A673 (cell line): ENCODE measurements around the gene CHSY3. TPM values are rescaled to one million over a fixed set of nuclear protein-coding genes. Genes with fewer than 3 reads are reported as not detected.

Source experiments
- BruUV-seq: library from RNA; stranded (reverse); fragments of 400-500 nt; replicated peaks from 2 replicates; lab custom pipeline; 2021; lab: Mats Ljungman, UMichigan
- CTCF ChIA-PET: fragments of 300-600 bp; sonication (Branson Sonifier 250); formaldehyde crosslinking; loops from one replicate; lab custom pipeline; 2022; ENCODE audit warnings: antibody characterized with exemption; lab: Charles Lee
- POLR2A ChIA-PET: fragments of 300-600 bp; sonication (Branson Sonifier 250); formaldehyde crosslinking; loops from one replicate; lab custom pipeline; 2022; ENCODE audit warnings: antibody characterized with exemption; ENCODE audit not compliant: low non-redundant PET; lab: Charles Lee
- DNase-seq: peaks from one replicate; pipeline ENCODE4 v3.0.0-alpha.2; 2015; ENCODE audit warnings: low spot score
- H3K27ac ChIP-seq: fragments of 200-600 bp; sonication (generic); 2 replicates; pipeline ENCODE4 v1.5.1; 2016; ENCODE audit warnings: mixed run types, low read depth, mild to moderate bottlenecking, mixed read lengths, antibody characterized with exemption, low read length; ENCODE audit not compliant: poor library complexity, severe bottlenecking
- H3K27me3 ChIP-seq: fragments of 200-600 bp; sonication (generic); replicated peaks from 2 replicates; pipeline ENCODE4 v1.6.1; 2017; ENCODE audit warnings: mixed run types, low read depth, mild to moderate bottlenecking, mixed read lengths, antibody characterized with exemption, low read length; ENCODE audit not compliant: insufficient read depth, poor library complexity
- H3K36me3 ChIP-seq: fragments of 200-600 bp; sonication (generic); 2 replicates; pipeline ENCODE4 v1.6.1; 2016; ENCODE audit warnings: mixed run types, mild to moderate bottlenecking, mixed read lengths, antibody characterized with exemption, low read length; ENCODE audit not compliant: insufficient read depth, poor library complexity, severe bottlenecking
- H3K4me1 ChIP-seq: fragments of 200-600 bp; sonication (generic); 2 replicates; pipeline ENCODE4 v1.6.1; 2017; ENCODE audit warnings: mixed run types, mild to moderate bottlenecking, mixed read lengths, antibody characterized with exemption, low read length; ENCODE audit not compliant: insufficient read depth, poor library complexity, severe bottlenecking
- H3K4me3 ChIP-seq: fragments of 200-600 bp; sonication (generic); 2 replicates; pipeline ENCODE4 v1.5.1; 2016; ENCODE audit warnings: low read depth, mixed run types, mild to moderate bottlenecking, mixed read lengths, low read length; ENCODE audit not compliant: poor library complexity, severe bottlenecking
- H3K9me3 ChIP-seq: fragments of 200-600 bp; sonication (generic); 2 replicates; pipeline ENCODE4 v1.6.1; 2016; ENCODE audit warnings: mixed run types, low read depth, mild to moderate bottlenecking, mixed read lengths, antibody characterized with exemption, low read length; ENCODE audit not compliant: poor library complexity, severe bottlenecking
- CTCF ChIP-seq: fragments of 300-800, 200-600 bp; sonication (generic); conservative IDR thresholded peaks from 2 replicates; pipeline ENCODE4 v1.5.1; 2017; ENCODE audit warnings: low read depth, mild to moderate bottlenecking, antibody characterized with exemption, low read length, moderate library complexity, mixed read lengths
- EZH2 ChIP-seq: fragments of 200-600 bp; sonication (generic); IDR thresholded peaks from 2 replicates; pipeline ENCODE4 v1.6.1; 2017; ENCODE audit warnings: borderline replicate concordance, low read depth, mild to moderate bottlenecking, mixed read lengths, antibody characterized with exemption, low read length; ENCODE audit not compliant: poor library complexity, severe bottlenecking
- intact Hi-C: fragments of 100-400 bp; cut with micrococcal nuclease; formaldehyde crosslinking; loops from one replicate; pipeline ENCODE4 v1.10.0; 2022; ENCODE audit not compliant: unreplicated experiment
- total RNA-seq: library from RNA; stranded (reverse); gene quantifications from 2 replicates; pipeline ENCODE4 v1.2.3, GENCODE V29; 2021

CHSY3 gene
- total RNA-seq, 1 experiment from 2014 or later = not detected

GRCh38 chr5:130090569-130091270, 186.5 kb downstream of the CHSY3 start:
- no peaks in the 10 kb centered on the region for H3K36me3 ChIP-seq
- H3K4me3 ChIP-seq = no peak overlapping the region
- ChIA-PET POLR2A (no interaction called here), CTCF (interaction anchor here (0.7 kb wide), 1 partner anchor 963 kb away, joined by 4 read pairs; no protein-coding TSS in a partner anchor)
- no peaks in the 10 kb centered on the region for H3K9me3 ChIP-seq
- BruUV-seq = no TSS peak
- intact Hi-C loops = no loop called here
- no peak for DNase-seq
- no peak overlapping the region for H3K27ac ChIP-seq
- no peaks in the 10 kb centered on the region for H3K4me1 ChIP-seq
- H3K27me3 ChIP-seq = no peaks in the 10 kb centered on the region
- TF ChIP-seq EZH2 = no peak
- TF ChIP-seq CTCF = no peak

GRCh38 chr5:130092991-130093390, 188.7 kb downstream of the CHSY3 start:
- no peak for TF ChIP-seq EZH2
- no peak for TF ChIP-seq CTCF
- no peaks in the 10 kb centered on the region for H3K9me3 ChIP-seq
- H3K4me1 ChIP-seq = no peaks in the 10 kb centered on the region
- intact Hi-C loops = no loop called here
- no TSS peak for BruUV-seq
- H3K27me3 ChIP-seq = peaks cover 3% of the 10 kb centered on the region
- H3K36me3 ChIP-seq = no peaks in the 10 kb centered on the region
- no peak overlapping the region for H3K27ac ChIP-seq
- ChIA-PET POLR2A (no interaction called here), CTCF (no interaction called here)
- no peak for DNase-seq
- H3K4me3 ChIP-seq = no peak overlapping the region

- Histone ChIP-seq H3K4me3 (no peak overlapping the region), H3K9me3 (no peaks in the 10 kb centered on the region), H3K4me1 (no peaks in the 10 kb centered on the region), H3K36me3 (no peaks in the 10 kb centered on the region), H3K27me3 (peaks cover 3% of the 10 kb centered on the region), H3K27ac (no peak overlapping the region)
- ChIA-PET CTCF (no interaction called here), POLR2A (no interaction called here)
- no peak for TF ChIP-seq EZH2
- TF ChIP-seq CTCF = no peak
- BruUV-seq = no TSS peak
- DNase-seq = no peak
- intact Hi-C loops = no loop called here
Measured at GRCh38 chr5:130096483-130096882, 192.2 kb downstream of the CHSY3 start.
